SK-N-SH treated with all-trans-retinoic acid at 6 μM for 48 hours (cell line): Measurements from ENCODE around the gene EEF1AKMT3.

Experiments
- ATAC-seq: fragments of 200-7000 bp; cut with Tn5 transposase; 3 replicates; pipeline ENCODE4 v1.9.1; 2020; ENCODE audit warnings: mild to moderate bottlenecking, moderate library complexity
- CSDC2 ChIP-seq: fragments of 250-450 bp; sonication (Bioruptor Pico); IDR thresholded peaks from 2 replicates; pipeline ENCODE4 v1.5.0; 2020; ENCODE audit warnings: mild to moderate bottlenecking, moderate library complexity
- GLIS3 ChIP-seq: fragments of 250-450 bp; sonication (Bioruptor Pico); IDR thresholded peaks from 2 replicates; pipeline ENCODE4 v1.5.0; 2020; ENCODE audit warnings: mild to moderate bottlenecking, moderate library complexity
- OSR1 ChIP-seq: fragments of 250-450 bp; sonication (Bioruptor Pico); IDR thresholded peaks from 2 replicates; pipeline ENCODE4 v1.8.0; 2022; ENCODE audit warnings: moderate library complexity, mild to moderate bottlenecking, inconsistent platforms
- PATZ1 ChIP-seq: fragments of 250-450 bp; sonication (Bioruptor Pico); IDR thresholded peaks from 2 replicates; pipeline ENCODE4 v1.8.0; 2020; ENCODE audit warnings: mild to moderate bottlenecking, moderate library complexity, borderline replicate concordance
- PPARA ChIP-seq: fragments of 250-450 bp; sonication (Bioruptor Pico); IDR thresholded peaks from 2 replicates; pipeline ENCODE4 v1.5.0; 2020; ENCODE audit warnings: mild to moderate bottlenecking, borderline replicate concordance
- SNAI2 ChIP-seq: fragments of 250-450 bp; sonication (Bioruptor Pico); IDR thresholded peaks from 2 replicates; pipeline ENCODE4 v1.5.0; 2020; ENCODE audit warnings: mild to moderate bottlenecking, moderate library complexity
- TCF4 ChIP-seq: fragments of 250-450 bp; sonication (Bioruptor Pico); IDR thresholded peaks from 2 replicates; pipeline ENCODE4 v1.8.0; 2021; ENCODE audit warnings: mild to moderate bottlenecking, moderate library complexity, borderline replicate concordance
- TOX ChIP-seq: fragments of 250-450 bp; sonication (Bioruptor Pico); IDR thresholded peaks from 2 replicates; pipeline ENCODE4 v1.8.0; 2021; ENCODE audit warnings: mild to moderate bottlenecking, moderate library complexity, borderline replicate concordance
- ZFP3 ChIP-seq: fragments of 250-450 bp; sonication (Bioruptor Pico); IDR thresholded peaks from 2 replicates; pipeline ENCODE4 v1.5.0; 2020; ENCODE audit warnings: mild to moderate bottlenecking, moderate library complexity
- ZFP30 ChIP-seq: fragments of 450-650 bp; formaldehyde crosslinking; IDR thresholded peaks from 2 replicates; pipeline ENCODE4 v1.5.0; 2022; ENCODE audit warnings: mild to moderate bottlenecking, moderate library complexity
- ZNF70 ChIP-seq: fragments of 450-650 bp; formaldehyde crosslinking; IDR thresholded peaks from 2 replicates; pipeline ENCODE4 v1.5.0; 2020; ENCODE audit warnings: mild to moderate bottlenecking, moderate library complexity
- TF ChIP-seq, protein P1 (sequence below): fragments of 250-450 bp; sonication (Bioruptor Pico); IDR thresholded peaks from 2 replicates; pipeline ENCODE4 v1.5.1; 2020; ENCODE audit warnings: low read depth, mild to moderate bottlenecking, moderate library complexity
- TF ChIP-seq, protein P2 (sequence below): fragments of 250-450 bp; sonication (Bioruptor Pico); IDR thresholded peaks from 2 replicates; pipeline ENCODE4 v1.5.1; 2021; ENCODE audit warnings: mild to moderate bottlenecking, moderate library complexity
- TF ChIP-seq, protein P3 (sequence below): fragments of 250-450 bp; sonication (Bioruptor Pico); IDR thresholded peaks from 2 replicates; pipeline ENCODE4 v1.8.0; 2021; ENCODE audit warnings: low read depth, mild to moderate bottlenecking, moderate library complexity, borderline replicate concordance
- TF ChIP-seq, protein P4 (sequence below): fragments of 250-450 bp; sonication (Bioruptor Pico); IDR thresholded peaks from 2 replicates; pipeline ENCODE4 v1.5.0; 2020; ENCODE audit warnings: mild to moderate bottlenecking, moderate library complexity

EEF1AKMT3 gene

DNA sequence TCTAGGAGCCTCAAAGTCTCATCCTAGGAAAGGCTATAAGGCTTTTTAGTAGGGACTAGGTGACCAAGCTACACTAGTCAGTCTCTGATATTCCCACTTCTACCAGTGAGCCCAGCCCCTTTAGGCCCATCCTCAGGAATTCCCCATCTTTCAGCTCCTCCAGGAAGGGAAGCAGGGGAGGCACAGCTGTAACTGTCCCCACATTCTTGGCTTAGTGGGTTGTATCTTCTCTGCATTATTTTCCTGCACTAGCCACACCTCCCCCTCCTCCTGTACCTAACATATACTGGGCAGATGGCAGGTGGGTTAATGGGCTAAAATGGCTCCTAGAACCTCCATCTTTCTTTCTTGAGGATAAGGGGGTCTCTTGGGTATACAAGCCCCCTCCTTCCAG is 5.1 kb upstream of the EEF1AKMT3 start:
- TF ChIP-seq, protein P1, sequence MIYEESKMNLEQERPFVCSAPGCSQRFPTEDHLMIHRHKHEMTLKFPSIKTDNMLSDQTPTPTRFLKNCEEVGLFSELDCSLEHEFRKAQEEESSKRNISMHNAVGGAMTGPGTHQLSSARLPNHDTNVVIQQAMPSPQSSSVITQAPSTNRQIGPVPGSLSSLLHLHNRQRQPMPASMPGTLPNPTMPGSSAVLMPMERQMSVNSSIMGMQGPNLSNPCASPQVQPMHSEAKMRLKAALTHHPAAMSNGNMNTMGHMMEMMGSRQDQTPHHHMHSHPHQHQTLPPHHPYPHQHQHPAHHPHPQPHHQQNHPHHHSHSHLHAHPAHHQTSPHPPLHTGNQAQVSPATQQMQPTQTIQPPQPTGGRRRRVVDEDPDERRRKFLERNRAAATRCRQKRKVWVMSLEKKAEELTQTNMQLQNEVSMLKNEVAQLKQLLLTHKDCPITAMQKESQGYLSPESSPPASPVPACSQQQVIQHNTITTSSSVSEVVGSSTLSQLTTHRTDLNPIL = no peak
- TF ChIP-seq ZNF70 (CRISPR knock-in tag) (no peak), TOX (no peak)
- ATAC-seq = no peak

DNA sequence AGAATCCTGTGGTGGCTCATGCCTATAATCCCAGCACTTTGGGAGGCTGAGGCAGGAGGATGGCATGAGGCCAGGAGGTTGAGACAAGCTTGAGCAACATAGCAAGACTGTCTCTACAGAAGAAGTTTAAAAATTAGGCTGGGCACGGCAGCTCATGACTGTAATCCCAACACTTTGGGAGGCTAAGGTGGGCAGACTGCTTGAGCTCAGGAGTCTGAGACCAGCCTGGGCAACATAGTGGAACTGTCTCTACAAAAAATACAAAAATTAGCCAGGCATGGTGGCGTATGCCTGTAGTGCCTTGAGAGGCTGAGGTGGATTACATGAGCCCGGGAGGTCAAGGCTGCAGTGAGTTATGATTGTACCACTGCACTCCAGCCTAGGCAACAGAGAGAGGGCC is 4.5 kb upstream of the EEF1AKMT3 start:
- TF ChIP-seq PATZ1 (CRISPR knock-in tag) = no peak
- TF ChIP-seq, protein P2, sequence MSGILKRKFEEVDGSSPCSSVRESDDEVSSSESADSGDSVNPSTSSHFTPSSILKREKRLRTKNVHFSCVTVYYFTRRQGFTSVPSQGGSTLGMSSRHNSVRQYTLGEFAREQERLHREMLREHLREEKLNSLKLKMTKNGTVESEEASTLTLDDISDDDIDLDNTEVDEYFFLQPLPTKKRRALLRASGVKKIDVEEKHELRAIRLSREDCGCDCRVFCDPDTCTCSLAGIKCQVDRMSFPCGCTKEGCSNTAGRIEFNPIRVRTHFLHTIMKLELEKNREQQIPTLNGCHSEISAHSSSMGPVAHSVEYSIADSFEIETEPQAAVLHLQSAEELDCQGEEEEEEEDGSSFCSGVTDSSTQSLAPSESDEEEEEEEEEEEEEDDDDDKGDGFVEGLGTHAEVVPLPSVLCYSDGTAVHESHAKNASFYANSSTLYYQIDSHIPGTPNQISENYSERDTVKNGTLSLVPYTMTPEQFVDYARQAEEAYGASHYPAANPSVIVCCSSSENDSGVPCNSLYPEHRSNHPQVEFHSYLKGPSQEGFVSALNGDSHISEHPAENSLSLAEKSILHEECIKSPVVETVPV (CRISPR knock-in tag) = no peak
- TF ChIP-seq GLIS3 = no peak
- no peak for TF ChIP-seq PPARA (CRISPR knock-in tag)
- no peak for TF ChIP-seq OSR1 (CRISPR knock-in tag)
- TF ChIP-seq, protein P3, sequence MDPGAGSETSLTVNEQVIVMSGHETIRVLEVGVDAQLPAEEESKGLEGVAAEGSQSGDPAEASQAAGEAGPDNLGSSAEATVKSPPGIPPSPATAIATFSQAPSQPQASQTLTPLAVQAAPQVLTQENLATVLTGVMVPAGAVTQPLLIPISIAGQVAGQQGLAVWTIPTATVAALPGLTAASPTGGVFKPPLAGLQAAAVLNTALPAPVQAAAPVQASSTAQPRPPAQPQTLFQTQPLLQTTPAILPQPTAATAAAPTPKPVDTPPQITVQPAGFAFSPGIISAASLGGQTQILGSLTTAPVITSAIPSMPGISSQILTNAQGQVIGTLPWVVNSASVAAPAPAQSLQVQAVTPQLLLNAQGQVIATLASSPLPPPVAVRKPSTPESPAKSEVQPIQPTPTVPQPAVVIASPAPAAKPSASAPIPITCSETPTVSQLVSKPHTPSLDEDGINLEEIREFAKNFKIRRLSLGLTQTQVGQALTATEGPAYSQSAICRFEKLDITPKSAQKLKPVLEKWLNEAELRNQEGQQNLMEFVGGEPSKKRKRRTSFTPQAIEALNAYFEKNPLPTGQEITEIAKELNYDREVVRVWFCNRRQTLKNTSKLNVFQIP (CRISPR knock-in tag) = no peak
- TF ChIP-seq ZFP3 (CRISPR knock-in tag) = no peak
- TF ChIP-seq, protein P1 = no peak
- no peak for TF ChIP-seq SNAI2 (CRISPR knock-in tag)
- TF ChIP-seq ZFP30 (CRISPR knock-in tag) = no peak
- TF ChIP-seq, protein P4, sequence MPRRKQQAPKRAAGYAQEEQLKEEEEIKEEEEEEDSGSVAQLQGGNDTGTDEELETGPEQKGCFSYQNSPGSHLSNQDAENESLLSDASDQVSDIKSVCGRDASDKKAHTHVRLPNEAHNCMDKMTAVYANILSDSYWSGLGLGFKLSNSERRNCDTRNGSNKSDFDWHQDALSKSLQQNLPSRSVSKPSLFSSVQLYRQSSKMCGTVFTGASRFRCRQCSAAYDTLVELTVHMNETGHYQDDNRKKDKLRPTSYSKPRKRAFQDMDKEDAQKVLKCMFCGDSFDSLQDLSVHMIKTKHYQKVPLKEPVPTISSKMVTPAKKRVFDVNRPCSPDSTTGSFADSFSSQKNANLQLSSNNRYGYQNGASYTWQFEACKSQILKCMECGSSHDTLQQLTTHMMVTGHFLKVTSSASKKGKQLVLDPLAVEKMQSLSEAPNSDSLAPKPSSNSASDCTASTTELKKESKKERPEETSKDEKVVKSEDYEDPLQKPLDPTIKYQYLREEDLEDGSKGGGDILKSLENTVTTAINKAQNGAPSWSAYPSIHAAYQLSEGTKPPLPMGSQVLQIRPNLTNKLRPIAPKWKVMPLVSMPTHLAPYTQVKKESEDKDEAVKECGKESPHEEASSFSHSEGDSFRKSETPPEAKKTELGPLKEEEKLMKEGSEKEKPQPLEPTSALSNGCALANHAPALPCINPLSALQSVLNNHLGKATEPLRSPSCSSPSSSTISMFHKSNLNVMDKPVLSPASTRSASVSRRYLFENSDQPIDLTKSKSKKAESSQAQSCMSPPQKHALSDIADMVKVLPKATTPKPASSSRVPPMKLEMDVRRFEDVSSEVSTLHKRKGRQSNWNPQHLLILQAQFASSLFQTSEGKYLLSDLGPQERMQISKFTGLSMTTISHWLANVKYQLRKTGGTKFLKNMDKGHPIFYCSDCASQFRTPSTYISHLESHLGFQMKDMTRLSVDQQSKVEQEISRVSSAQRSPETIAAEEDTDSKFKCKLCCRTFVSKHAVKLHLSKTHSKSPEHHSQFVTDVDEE (CRISPR knock-in tag) = no peak
- no peak for ATAC-seq

DNA sequence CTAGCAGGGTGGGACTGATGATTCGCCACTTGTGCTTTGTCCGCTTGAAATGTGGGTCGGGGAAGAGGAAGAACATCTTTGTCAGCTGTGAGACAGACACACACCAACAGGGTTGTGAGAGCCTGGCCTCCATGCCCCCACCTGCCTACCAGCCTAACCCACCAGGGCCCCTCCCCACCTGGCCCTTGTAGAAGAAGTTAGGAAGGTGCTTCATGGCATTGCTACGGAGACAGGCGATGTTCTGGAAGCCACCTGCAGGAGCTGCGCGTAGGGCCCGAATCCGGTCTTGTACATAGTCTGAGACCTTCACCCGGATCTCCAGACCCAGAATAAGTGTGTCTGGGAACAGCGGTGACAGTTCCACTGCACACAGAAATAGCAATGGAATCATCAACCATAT is 2.8 kb upstream of the EEF1AKMT3 start:
- ATAC-seq = no peak
- no peak for TF ChIP-seq CSDC2 (CRISPR knock-in tag)
- TF ChIP-seq TCF4 (CRISPR knock-in tag) = no peak
- TF ChIP-seq PPARA (CRISPR knock-in tag) = no peak
- no peak for TF ChIP-seq ZFP3 (CRISPR knock-in tag)
- TF ChIP-seq SNAI2 (CRISPR knock-in tag) = no peak

GRCh38 chr12:57770734-57771133 is 1.7 kb upstream of the EEF1AKMT3 start:
- ATAC-seq = no peak
- TF ChIP-seq TCF4 (CRISPR knock-in tag) (no peak), GLIS3 (no peak), CSDC2 (CRISPR knock-in tag) (no peak), ZNF70 (CRISPR knock-in tag) (no peak), PATZ1 (CRISPR knock-in tag) (no peak)
- TF ChIP-seq, protein P4 (CRISPR knock-in tag) = no peak
- TF ChIP-seq, protein P1 = no peak
- TF ChIP-seq, protein P2 (CRISPR knock-in tag) = no peak
